Astrocyte of the cerebellum (primary cell): ENCODE measurements around the gene RHOA.
"Not testable (repeated sequence)": the region's sequence is repeated elsewhere in the genome, so short reads cannot be mapped to it uniquely, and the experiment has no call there.

Experiments used
- DNase-seq: peaks from one replicate; pipeline ENCODE4 v3.0.0-alpha.2; 2011; ENCODE audit warnings: low read depth
- H3K4me3 ChIP-seq: 2 replicates; pipeline ENCODE4 v1.5.1; 2011; ENCODE audit warnings: mild to moderate bottlenecking, low read depth, low read length, moderate library complexity
- in situ Hi-C: cut with HindIII; loops from 2 replicates; pipeline ENCODE4 v1.10.0; 2017; ENCODE audit warnings: low sequenced_read_pairs
- TF ChIP-seq, protein P1 (sequence below): IDR thresholded peaks from 2 replicates; pipeline ENCODE4 v1.5.1; 2012; ENCODE audit warnings: low read length, low read depth, moderate library complexity, mild to moderate bottlenecking; ENCODE audit errors: missing control alignments

RHOA gene

DNA sequence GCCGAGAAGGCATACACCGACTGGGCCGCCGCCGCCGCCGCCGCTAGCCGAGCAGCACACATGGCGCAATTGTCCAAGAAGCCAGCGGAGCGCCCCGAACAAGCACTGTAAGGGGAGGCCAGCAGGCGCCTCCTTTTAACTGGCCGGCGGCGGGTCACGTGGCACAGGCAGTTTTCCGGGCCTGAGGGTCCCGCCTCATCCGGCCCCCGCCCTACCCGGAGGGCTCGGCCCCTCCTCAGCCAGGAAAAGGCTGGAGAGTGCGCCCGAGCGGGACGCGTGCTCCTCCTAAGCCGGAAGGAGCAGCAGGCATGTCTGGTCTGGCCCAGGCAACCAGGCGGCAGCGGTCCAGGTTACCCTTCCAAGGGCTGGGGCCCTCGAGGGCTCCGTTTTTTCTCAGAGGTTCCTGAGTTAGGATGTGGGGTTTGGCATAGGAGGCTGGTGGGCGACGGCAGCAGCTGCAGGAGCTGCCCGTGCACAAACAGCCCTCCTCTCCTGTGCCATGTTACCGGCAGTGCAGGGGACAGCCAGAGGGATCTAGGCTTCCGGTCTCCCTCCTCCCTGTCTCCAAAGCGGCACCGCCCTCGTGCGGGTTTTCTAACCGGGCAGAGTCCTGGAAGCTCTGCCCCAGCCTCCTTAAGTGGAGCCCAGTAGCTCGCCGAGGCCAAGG, 53.4 kb downstream of the RHOA start, which contains the start of gene GPX1:
TSS of gene GPX1 (minus strand) at position 137 of the 667 bp plus-strand sequence. CDS start at position 62, 75 bp downstream.
- in situ Hi-C loops: no loop called here
- TF ChIP-seq, protein P1, sequence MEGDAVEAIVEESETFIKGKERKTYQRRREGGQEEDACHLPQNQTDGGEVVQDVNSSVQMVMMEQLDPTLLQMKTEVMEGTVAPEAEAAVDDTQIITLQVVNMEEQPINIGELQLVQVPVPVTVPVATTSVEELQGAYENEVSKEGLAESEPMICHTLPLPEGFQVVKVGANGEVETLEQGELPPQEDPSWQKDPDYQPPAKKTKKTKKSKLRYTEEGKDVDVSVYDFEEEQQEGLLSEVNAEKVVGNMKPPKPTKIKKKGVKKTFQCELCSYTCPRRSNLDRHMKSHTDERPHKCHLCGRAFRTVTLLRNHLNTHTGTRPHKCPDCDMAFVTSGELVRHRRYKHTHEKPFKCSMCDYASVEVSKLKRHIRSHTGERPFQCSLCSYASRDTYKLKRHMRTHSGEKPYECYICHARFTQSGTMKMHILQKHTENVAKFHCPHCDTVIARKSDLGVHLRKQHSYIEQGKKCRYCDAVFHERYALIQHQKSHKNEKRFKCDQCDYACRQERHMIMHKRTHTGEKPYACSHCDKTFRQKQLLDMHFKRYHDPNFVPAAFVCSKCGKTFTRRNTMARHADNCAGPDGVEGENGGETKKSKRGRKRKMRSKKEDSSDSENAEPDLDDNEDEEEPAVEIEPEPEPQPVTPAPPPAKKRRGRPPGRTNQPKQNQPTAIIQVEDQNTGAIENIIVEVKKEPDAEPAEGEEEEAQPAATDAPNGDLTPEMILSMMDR: no peak
- peak within 1 kb of the TSS; percentile 61 for H3K4me3 ChIP-seq
- DNase-seq: peak; percentile 80

DNA sequence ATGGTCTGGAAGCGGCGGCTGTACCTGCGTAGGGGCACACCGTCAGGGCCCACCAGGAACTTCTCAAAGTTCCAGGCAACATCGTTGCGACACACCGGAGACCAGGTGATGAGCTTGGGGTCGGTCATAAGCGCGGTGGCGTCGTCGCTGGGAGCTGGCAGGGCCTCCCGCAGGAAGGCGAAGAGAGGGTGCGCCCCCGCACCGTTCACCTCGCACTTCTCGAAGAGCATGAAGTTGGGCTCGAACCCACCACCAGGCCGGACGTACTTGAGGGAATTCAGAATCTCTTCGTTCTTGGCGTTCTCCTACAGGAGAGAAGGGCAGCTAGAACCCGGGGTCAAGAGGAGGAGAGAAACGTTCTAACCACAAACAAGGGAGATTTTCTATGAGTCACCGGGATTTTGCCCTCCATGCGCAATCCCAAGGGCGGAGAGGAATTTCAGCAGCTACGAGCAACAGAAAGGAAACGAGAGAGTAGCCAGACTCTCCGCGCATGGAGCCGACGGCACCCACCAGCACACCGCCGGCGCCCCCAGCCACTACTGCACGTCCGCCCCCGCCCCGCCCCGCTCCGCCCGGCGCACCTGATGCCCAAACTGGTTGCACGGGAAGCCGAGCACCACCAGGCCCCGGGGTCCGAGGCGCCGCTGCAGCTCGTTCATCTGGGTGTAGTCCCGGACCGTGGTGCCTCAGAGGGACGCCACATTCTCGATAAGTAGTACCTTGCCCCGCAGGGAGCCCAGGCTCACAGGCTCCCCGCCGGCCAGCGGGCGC, 54.1 kb downstream of the RHOA start:
- in situ Hi-C loops: not testable (repeated sequence)
- H3K4me3 ChIP-seq: peak overlapping the region; percentile 61
- peak; percentile 71 for DNase-seq

DNA sequence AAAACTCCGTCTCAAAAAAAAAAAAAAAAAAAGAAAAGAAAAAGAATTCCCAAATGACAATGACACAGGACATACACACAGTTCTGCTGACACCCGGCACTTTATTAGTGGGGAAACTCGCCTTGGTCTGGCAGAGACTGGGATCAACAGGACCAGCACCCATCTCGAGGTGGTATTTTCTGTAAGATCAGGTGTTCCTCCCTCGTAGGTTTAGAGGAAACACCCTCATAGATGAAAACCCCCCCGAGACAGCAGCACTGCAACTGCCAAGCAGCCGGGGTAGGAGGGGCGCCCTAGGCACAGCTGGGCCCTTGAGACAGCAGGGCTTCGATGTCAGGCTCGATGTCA, 54.7 kb downstream of the RHOA start:
- in situ Hi-C loops, DNase-seq: not testable (repeated sequence)
- H3K4me3 ChIP-seq: peak overlapping the region; percentile 61

DNA sequence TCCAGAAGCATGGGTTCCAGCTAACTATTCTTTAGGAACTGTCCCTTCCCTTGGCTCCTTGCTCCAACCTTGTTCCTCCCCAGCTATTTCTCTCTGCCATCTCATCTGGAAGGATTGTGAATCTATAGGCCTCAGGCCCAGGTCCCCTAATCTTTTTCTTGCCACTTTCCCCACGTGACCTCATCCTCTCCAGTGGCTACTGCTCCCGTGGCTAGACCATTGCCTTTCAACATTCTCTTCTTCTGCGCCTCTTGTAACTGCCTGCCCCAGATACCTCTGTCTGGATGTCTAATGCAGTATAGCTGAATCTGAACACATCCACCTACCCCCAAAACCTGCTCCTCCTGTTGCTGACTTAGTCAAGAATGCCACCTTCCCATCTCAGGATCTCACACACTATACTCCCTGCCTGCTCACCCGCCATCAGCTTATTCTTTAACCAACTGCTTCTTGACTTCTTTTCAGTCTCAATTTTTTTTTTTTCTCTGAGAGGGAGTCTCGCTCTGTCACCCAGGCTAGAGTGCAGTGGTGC, 58.8 kb downstream of the RHOA start:
- in situ Hi-C loops: no loop called here
- no peak overlapping the region for H3K4me3 ChIP-seq
- TF ChIP-seq, protein P1: no peak
- no peak for DNase-seq

DNA sequence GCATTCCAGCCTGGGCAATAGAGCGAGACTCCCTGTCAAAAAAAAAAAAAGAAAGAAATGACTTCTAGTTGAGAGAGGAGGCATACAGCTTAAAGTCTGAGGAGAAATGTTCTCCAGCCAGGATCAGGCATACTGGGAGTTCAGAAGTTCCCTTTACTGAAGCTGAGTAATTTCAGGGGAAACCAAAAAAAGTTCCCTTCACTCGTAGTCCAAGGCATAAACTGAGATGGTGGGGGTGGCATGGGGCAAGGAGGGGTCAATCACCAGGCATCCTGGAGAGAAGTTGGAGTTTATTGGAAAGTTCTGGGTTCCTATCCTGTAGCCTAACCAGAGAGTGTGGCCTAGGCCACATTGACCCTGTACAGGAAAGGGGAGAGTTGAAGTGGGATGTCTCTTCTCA, 59.5 kb downstream of the RHOA start:
- DNase-seq: no peak
- no peak overlapping the region for H3K4me3 ChIP-seq
- in situ Hi-C loops: no loop called here
- TF ChIP-seq, protein P1: no peak

DNA sequence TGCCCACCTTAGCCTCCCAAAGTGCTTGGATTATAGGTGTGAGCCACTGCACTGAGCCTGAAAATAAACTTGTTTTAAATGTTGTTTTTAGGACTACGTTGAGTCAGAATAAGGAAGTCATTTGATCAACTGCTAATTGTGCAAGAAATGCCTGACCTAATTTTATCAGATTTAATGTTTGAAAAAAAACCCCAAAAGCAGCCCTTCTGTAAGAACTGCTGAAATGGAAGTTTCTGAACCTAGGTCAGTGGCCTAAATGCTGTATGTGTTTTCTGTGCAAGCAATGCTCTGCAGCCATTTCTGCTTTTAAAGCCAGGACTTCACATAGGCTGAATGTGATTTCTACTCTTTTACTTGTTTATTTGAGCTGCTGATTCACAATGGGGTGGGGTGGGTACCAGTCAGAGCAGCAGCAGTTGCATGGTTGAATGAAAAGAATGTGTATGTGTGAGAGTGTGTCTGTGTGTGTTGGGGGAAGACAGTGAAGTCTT, 60.2 kb downstream of the RHOA start:
- DNase-seq: no peak
- TF ChIP-seq, protein P1: no peak
- no peak overlapping the region for H3K4me3 ChIP-seq
- in situ Hi-C loops: no loop called here

DNA sequence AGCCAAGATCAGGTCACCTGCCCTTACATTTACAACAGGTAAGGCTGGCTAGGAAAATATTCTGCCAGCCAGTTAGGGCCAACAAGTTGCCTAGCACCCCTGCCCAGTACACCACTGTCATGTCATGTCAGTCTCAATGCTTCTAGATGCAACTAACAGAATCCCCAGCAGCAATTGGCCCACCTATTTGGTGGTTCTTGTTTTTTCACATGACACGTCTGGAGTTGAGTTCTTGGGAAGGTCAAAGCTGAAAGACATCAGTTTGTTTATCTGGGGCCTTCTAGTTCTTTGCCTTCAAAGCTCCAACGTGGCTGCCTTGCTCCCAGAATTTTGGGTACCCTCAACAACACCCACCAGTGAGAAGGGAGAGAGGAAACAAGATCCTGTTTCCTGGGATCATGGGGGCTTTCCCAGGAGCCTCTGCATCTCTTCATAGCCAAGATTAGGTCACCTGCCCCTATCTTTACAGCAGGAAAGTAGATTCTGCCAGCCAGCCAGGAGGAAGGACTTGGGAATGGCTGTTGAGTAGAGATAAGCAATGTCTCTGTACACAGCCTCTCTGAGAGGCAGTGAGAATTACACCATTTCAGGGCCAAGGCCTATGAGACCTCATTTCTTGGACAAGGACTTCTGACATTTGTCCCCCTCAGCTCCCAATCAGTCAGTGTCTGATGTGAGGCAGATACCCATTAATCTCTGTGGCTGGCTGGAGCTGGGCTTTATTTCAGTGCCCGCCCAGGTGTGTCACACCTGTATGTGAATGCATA, 62.2 kb downstream of the RHOA start:
- in situ Hi-C loops: no loop called here
- no peak overlapping the region for H3K4me3 ChIP-seq
- no peak for DNase-seq
- TF ChIP-seq, protein P1: no peak

DNA sequence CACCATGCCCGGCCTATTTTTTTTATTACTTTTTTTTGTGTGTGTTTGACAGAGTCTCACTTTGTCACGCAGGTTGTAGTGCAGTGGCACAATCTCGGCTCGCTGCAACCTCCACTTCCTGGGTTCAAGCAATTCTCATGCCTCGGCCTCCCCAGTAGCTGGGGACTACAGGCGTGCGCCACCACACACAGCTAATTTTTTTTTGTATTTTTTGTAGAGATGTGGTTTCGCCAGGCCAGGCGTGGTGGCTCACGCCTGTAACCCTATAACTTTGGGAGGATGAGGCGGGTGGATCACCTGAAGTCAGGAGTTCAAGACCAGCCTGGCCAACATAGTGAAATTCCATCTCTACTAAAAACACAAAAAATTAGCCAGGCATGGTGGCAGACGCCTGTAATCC, 63.4 kb downstream of the RHOA start:
- in situ Hi-C loops, DNase-seq, H3K4me3 ChIP-seq: not testable (repeated sequence)
